GM23338 (cell line): ENCODE data around the gene PER1. TPM values are rescaled to one million over a fixed set of nuclear protein-coding genes. Genes with fewer than 3 reads are reported as not detected.

Experiments used
- ATAC-seq: fragments of 200-7000 bp; cut with Tn5 transposase; 3 replicates; pipeline ENCODE4 v1.9.1; 2020
- DNase-seq: peaks from one replicate; pipeline ENCODE4 v3.0.0-alpha.2; 2015; ENCODE audit warnings: low spot score
- H2AFZ ChIP-seq: fragments of 200-600 bp; sonication (generic); 2 replicates; pipeline ENCODE4 v1.8.0; 2016; ENCODE audit warnings: antibody characterized with exemption, mild to moderate bottlenecking, moderate library complexity
- H3F3A ChIP-seq: fragments of 200-600 bp; sonication (generic); replicated peaks from 2 replicates; pipeline ENCODE4 v1.8.0; 2017; ENCODE audit warnings: antibody characterized with exemption, mixed run types, low read depth
- H3K27ac ChIP-seq: fragments of 200-600 bp; sonication (generic); 2 replicates; pipeline ENCODE4 v1.6.1; 2016; ENCODE audit warnings: low read depth
- H3K27me3 ChIP-seq: fragments of 200-600 bp; sonication (generic); 2 replicates; pipeline ENCODE4 v1.8.0; 2016; ENCODE audit warnings: mild to moderate bottlenecking, mixed run types, moderate library complexity; ENCODE audit not compliant: insufficient read depth
- H3K36me3 ChIP-seq: fragments of 200-600 bp; sonication (generic); 2 replicates; pipeline ENCODE4 v1.8.0; 2016; ENCODE audit warnings: mild to moderate bottlenecking; ENCODE audit not compliant: insufficient read depth
- H3K4me1 ChIP-seq: fragments of 200-600 bp; sonication (generic); 2 replicates; pipeline ENCODE4 v1.8.0; 2016; ENCODE audit warnings: mild to moderate bottlenecking, moderate library complexity; ENCODE audit not compliant: insufficient read depth
- H3K4me2 ChIP-seq: fragments of 200-600 bp; sonication (generic); 2 replicates; pipeline ENCODE4 v1.7.1; 2017; ENCODE audit warnings: mixed run types
- H3K4me3 ChIP-seq: fragments of 200-600 bp; sonication (generic); 2 replicates; pipeline ENCODE4 v1.6.1; 2016; ENCODE audit warnings: mixed run types
- H3K79me2 ChIP-seq: fragments of 200-600 bp; sonication (generic); replicated peaks from 2 replicates; pipeline ENCODE4 v1.8.0; 2017; ENCODE audit warnings: mild to moderate bottlenecking; ENCODE audit not compliant: insufficient read depth
- H3K9me2 ChIP-seq: fragments of 200-600 bp; sonication (generic); 2 replicates; pipeline ENCODE4 v1.8.0; 2017; ENCODE audit not compliant: insufficient read depth
- H4K20me1 ChIP-seq: fragments of 200-600 bp; sonication (generic); replicated peaks from 2 replicates; pipeline ENCODE4 v1.8.0; 2017; ENCODE audit warnings: mild to moderate bottlenecking; ENCODE audit not compliant: insufficient read depth
- H3K27ac Mint-ChIP-seq: 2 replicates; pipeline ENCODE4 v1.8.0; 2020; ENCODE audit warnings: inconsistent platforms, mild to moderate bottlenecking, moderate library complexity, mixed read lengths
- H3K27me3 Mint-ChIP-seq: 3 replicates; pipeline ENCODE4 v1.8.0; 2022; ENCODE audit warnings: low read depth, mild to moderate bottlenecking, moderate library complexity, mixed read lengths, inconsistent platforms; ENCODE audit not compliant: insufficient read depth, poor library complexity
- H3K36me3 Mint-ChIP-seq: 3 replicates; pipeline ENCODE4 v1.8.0; 2021; ENCODE audit warnings: low read depth, mild to moderate bottlenecking, inconsistent platforms, moderate library complexity, mixed read lengths
- H3K4me1 Mint-ChIP-seq: 3 replicates; pipeline ENCODE4 v1.8.0; 2020; ENCODE audit warnings: mild to moderate bottlenecking, inconsistent platforms, mixed read lengths
- H3K4me3 Mint-ChIP-seq: 3 replicates; pipeline ENCODE4 v1.8.0; 2021; ENCODE audit warnings: moderate library complexity, mild to moderate bottlenecking, inconsistent platforms, mixed read lengths
- H3K9me3 Mint-ChIP-seq: 3 replicates; pipeline ENCODE4 v1.8.0; 2020; ENCODE audit warnings: moderate library complexity, mild to moderate bottlenecking, inconsistent platforms, mixed read lengths
- CREB1 ChIP-seq: fragments of 250-450 bp; sonication (Bioruptor Pico); IDR thresholded peaks from 2 replicates; pipeline ENCODE4 v1.5.0; 2020; ENCODE audit warnings: low read depth, mild to moderate bottlenecking, moderate library complexity
- CTCF ChIP-seq, 2 experiments: fragments of 200-600 bp in 1 of 2; sonication (generic) in 1 of 2; conservative IDR thresholded peaks; 2 replicates each; pipeline versions ENCODE4 v1.5.1 to v1.6.1; 2016 to 2017; ENCODE audit warnings: antibody characterized with exemption in 2 of 2, low read depth in 2 of 2, mild to moderate bottlenecking in 2 of 2, moderate library complexity in 1 of 2
- ETS1 ChIP-seq: IDR thresholded peaks from 2 replicates; pipeline ENCODE4 v1.6.1; 2016; ENCODE audit warnings: antibody characterized with exemption
- EZH2 ChIP-seq: fragments of 200-600 bp; sonication (generic); IDR thresholded peaks from one replicate; pipeline ENCODE4 v1.8.0; 2017; ENCODE audit warnings: antibody characterized with exemption, mild to moderate bottlenecking, low read depth; ENCODE audit not compliant: unreplicated experiment
- EZH2phosphoT487 ChIP-seq: fragments of 200-600 bp; sonication (generic); IDR thresholded peaks from one replicate; pipeline ENCODE4 v1.8.1; 2018; ENCODE audit warnings: antibody characterized with exemption; ENCODE audit not compliant: unreplicated experiment
- JUNB ChIP-seq: IDR thresholded peaks from one replicate; pipeline ENCODE4 v1.6.1; 2016; ENCODE audit warnings: antibody characterized with exemption; ENCODE audit not compliant: unreplicated experiment
- NANOG ChIP-seq: IDR thresholded peaks from 2 replicates; pipeline ENCODE4 v1.6.1; 2016; ENCODE audit warnings: antibody characterized with exemption, borderline replicate concordance
- POLR2AphosphoS5 ChIP-seq: IDR thresholded peaks from 2 replicates; pipeline ENCODE4 v1.6.1; 2016; ENCODE audit warnings: antibody characterized with exemption, low read depth
- REST ChIP-seq: IDR thresholded peaks from one replicate; pipeline ENCODE4 v1.6.1; 2018; ENCODE audit warnings: antibody characterized with exemption; ENCODE audit not compliant: unreplicated experiment
- STAT1 ChIP-seq: IDR thresholded peaks from one replicate; pipeline ENCODE4 v1.6.1; 2016; ENCODE audit warnings: antibody characterized with exemption; ENCODE audit not compliant: unreplicated experiment
- ZNF114 ChIP-seq: fragments of 250-450 bp; sonication (Bioruptor Pico); IDR thresholded peaks from 2 replicates; pipeline ENCODE4 v1.5.0; 2020; ENCODE audit warnings: mild to moderate bottlenecking, moderate library complexity
- ZNF331 ChIP-seq: fragments of 250-450 bp; sonication (Bioruptor Pico); IDR thresholded peaks from 2 replicates; pipeline ENCODE4 v1.5.0; 2020; ENCODE audit warnings: low read depth, mild to moderate bottlenecking, moderate library complexity
- ZNF462 ChIP-seq: fragments of 250-450 bp; sonication (Bioruptor Pico); IDR thresholded peaks from 2 replicates; pipeline ENCODE4 v1.5.0; 2020; ENCODE audit warnings: mild to moderate bottlenecking, moderate library complexity
- polyA plus RNA-seq: library from polyadenylated mRNA; unstranded; fragments of >200 nt; fragmentation: Nextera tagmentation; extraction: Ambion mirVana; gene quantifications from 2 replicates; pipeline ENCODE4 v1.2.1, GENCODE V29; 2016
- total RNA-seq: library from RNA; depleted of rRNA; stranded (reverse); fragments of >200 nt; shearing (Covaris generic); gene quantifications from 2 replicates; pipeline ENCODE4 v1.2.3, GENCODE V29; 2014

Gene PER1
- total and polyA plus RNA-seq, 2 experiments from 2014 or later = 12.2 to 36.1 TPM

- peaks cover 13% of the 10 kb centered on the region for H3K27me3 ChIP-seq
- peaks cover 15% of the 10 kb centered on the region for H3F3A ChIP-seq
Observed at GRCh38 chr17:8186787-8187516, 34.7 kb upstream of the PER1 start.

More at GRCh38 chr17:8186787-8187516, 34.7 kb upstream of the PER1 start:
- TF ChIP-seq EZH2 (no peak), ZNF462 (CRISPR knock-in tag) (no peak), CREB1 (CRISPR knock-in tag) (peak; percentile 47; the same call in 1 of the 2 replicates), ZNF114 (CRISPR knock-in tag) (no peak), NANOG (no peak; the same call in 1 of the 2 replicates), EZH2phosphoT487 (no peak), CTCF (conservative IDR thresholded peaks at IDR 0.05; ENCODE audit: low read depth in 2 of 2) (peak in 1 of 2 experiments; percentile 36; a peak in 2 of 4 replicates), ETS1 (peak; percentile 46; the same call in 1 of the 2 replicates), REST (peak; percentile 18), JUNB (no peak), POLR2AphosphoS5 (no peak), STAT1 (no peak), ZNF331 (no peak)
- H3K36me3 Mint-ChIP-seq = no peaks in the 10 kb centered on the region; the same call in 2 of the 3 replicates
- peaks cover 21% of the 10 kb centered on the region for H3K27me3 Mint-ChIP-seq
- ATAC-seq (peak; percentile 15), DNase-seq (peak; percentile 94)
- H3K4me3 ChIP-seq = peak overlapping the region; percentile 100
- H3K4me1 ChIP-seq = peaks cover 9% of the 10 kb centered on the region
- no peak overlapping the region for H3K27ac ChIP-seq
- H2AFZ ChIP-seq = peak overlapping the region; percentile 98; the same call in 1 of the 2 replicates
- H3K36me3 ChIP-seq = no peaks in the 10 kb centered on the region
- no peaks in the 10 kb centered on the region for H3K79me2 ChIP-seq
- H3K9me2 ChIP-seq = no peaks in the 10 kb centered on the region
- H3K4me1 Mint-ChIP-seq = peaks cover 12% of the 10 kb centered on the region
- no peak overlapping the region for H3K27ac Mint-ChIP-seq
- H3K9me3 Mint-ChIP-seq = no peaks in the 10 kb centered on the region; the same call in 2 of the 3 replicates
- H3K4me2 ChIP-seq = peak overlapping the region; percentile 77
- H3K4me3 Mint-ChIP-seq = no peak overlapping the region
- H4K20me1 ChIP-seq = no peaks in the 10 kb centered on the region
